HG03565 (cell line): Measurements from ENCODE around the gene HSPB1.
"Not testable (repeated sequence)": the region's sequence is repeated elsewhere in the genome, so short reads cannot be mapped to it uniquely, and the experiment has no call there.

Source experiments
- ATAC-seq: cut with Tn5 transposase; IDR thresholded peaks from one replicate; pipeline ENCODE4 v1.9.1; 2021; ENCODE audit warnings: mild to moderate bottlenecking, moderate library complexity; ENCODE audit not compliant: unreplicated experiment

HSPB1 gene

DNA sequence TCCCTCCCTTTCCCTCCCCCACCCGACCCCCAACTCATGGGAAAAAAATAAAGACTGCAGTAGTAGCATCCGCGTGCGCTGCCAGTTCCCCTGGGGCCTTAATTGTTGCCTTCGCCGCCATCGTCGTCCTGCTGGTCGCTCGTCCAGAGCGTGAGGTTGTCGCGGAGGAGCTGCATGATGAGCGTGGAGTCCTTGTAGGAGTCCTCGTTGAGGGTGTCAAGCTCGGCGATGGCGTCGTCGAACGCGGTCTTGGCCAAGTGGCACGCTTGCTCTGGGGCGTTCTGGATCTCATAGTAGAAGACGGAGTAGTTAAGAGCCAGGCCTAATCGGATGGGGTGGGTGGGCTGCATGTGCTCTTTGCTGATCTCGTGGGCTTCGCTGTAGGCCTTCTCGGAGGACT, 27.0 kb downstream of the HSPB1 start:
- ATAC-seq: no peak

DNA sequence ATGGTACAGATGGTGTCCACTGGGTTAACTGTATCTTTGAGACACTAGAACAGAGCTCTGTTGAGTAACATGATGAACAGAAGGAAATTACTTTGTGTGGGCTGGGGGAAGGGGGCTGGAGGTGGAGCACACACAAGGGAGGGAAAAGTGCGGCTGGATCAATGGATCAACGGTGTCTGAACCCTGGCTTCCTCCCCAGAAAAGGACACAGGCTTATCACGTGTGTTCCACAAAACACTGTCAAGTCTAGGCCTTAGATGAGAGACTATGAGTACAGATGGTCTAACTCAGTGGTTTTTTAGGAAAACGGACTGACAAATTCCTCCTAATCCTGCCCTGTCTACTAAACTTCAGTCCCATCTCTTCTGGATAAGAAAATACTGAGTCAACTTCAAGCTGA, 27.8 kb downstream of the HSPB1 start:
- no peak for ATAC-seq

DNA sequence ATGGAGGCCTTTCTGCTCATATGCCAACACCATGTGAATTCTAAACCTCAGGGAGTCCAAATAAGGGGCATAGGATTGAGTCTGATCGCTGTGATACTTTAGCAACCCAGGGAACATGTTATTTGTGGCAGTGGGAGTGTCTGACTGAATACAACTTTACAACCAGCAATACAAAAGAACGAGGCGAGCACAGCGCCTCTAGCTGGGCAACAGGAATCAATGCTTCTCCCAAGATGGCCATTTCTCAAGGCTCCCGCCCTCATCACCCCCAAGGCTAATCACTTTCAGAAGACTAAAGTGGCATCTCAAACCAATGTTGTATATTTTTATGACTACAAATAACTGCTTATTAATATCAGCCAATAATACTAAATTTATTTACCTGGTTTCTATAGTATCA, 28.2 kb downstream of the HSPB1 start:
- no peak for ATAC-seq

DNA sequence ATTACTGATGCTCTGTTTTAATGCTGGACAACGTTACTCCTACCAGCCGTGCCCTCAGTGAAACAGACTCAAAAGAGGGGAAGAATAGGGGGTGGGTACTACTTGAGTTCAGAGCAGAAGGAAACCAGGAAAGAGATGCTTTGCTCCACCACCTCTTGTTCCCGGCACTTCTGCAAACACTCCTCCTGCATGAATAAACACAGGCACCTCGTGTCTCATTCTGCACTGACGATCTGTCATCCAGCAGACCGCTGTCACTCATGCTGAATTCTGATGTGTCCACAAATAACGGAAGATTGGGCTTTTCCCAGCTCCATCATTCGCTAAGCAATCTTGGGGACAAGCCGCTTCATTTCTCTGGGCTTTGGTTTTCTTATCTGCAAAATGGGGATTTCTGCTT, 29.6 kb downstream of the HSPB1 start:
- no peak for ATAC-seq

DNA sequence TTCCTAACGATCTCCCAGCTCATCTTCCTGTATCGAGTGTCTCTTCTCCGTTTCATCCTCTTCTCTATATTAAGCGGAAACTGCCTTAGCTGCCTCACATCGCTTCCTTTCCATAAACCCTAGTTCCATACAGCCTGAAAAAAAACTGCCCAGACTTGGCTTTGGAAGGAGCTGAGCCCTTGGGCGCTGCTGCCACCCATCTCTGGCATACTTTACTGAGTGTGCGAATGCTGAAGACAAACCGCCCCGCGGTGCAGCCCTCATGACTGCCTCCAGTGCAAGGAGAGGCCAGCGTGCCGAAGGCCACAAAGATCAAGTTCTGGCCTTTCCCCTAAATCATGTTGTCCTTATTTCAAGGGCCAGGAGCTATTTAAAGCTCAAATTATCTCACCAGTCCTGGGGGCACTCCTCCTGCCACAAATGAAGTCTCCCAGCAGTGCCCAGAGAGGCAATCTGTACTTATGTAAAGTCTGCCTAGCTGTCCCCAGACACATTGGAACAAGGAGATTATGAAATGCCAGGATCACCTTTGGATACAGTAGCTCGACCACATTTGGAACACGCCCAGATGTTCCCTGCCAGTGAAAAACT, 31.1 kb downstream of the HSPB1 start:
- ATAC-seq: no peak

DNA sequence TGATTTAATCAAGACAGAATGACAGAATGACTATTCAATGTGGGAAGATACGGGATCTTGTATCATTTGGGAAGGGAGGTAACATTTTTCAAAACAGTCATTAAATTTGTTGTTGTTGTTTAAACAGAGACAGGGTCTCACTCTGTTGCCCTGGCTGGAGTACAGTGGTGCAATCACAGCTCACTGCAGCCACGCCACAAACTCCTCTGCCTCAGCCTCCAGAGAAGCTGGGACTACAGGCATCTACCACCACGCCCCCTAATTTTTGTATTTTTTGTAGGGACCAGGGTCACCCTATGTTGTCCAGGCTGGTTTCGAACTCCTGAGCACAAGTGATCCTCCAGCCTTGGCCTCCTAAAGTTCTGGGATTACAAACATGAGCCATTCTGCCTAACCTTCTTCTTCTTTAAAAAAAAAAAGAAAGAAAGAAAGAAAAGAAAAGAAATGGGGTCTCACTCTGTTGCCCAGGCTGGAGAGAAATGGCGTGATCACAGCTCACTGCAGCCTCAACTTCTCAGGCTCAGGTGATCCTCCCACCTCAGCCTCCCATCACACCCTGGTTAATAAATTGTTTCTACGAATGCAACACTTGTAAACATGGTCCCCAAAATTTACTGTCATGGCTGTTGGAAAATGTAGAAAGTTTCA, 32.0 kb downstream of the HSPB1 start:
- no peak for ATAC-seq

DNA sequence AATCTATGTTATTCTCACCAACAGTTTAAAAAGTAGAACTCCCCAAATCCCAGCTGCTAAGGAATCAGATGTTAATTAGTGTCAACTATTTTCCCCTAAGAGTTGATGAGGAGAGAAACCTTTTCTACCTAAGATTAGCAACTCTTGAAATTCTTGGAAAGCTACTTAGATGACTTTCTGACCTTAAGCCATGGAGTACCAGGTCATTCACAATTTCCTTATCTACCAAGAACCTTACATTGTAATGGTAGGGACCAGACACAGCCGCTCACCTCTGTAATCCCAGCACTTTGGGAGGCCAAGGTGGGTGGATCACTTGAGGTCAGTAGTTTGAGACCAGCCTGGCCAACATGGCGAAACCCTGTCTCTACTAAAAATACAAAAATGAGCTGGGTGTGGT, 32.9 kb downstream of the HSPB1 start:
- ATAC-seq: not testable (repeated sequence)

DNA sequence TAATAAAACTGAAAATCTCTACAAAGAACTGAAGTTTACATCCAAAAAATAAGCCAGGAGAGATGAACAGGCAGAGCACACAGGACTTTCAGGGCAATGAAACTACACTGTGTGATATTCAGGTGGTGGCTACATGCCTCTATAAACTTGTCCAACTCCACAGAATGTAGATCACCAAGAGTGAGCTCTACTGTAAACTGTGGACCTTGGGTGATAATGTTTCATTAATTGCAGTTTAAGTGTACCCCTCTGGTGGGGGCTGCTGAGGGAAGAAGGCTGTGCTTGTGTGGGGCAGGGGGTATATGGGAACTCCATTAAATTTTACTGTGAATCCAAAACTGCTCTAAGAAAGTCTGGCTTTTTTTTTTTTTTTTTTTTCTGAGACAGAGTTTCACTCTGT, 33.6 kb downstream of the HSPB1 start:
- ATAC-seq: no peak

DNA sequence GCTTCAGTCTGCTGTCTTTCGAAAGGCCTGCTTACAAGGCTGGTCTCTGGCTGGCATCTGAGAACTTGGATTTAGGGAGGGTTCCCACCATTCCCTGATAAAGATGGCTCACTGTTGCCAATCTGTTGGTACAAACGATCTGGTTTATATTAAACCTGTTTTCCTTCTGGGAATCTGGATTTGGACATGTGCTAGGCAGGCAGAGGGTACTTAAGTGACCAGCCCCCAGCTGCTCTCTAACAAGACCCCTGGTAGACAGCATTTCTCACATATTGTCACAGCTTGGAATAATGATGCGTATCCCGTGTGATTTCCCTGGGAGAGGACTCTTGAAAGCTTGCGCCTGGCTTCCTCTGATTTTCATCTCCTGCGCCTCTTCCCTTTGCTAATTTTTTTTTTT, 34.7 kb downstream of the HSPB1 start:
- no peak for ATAC-seq

DNA sequence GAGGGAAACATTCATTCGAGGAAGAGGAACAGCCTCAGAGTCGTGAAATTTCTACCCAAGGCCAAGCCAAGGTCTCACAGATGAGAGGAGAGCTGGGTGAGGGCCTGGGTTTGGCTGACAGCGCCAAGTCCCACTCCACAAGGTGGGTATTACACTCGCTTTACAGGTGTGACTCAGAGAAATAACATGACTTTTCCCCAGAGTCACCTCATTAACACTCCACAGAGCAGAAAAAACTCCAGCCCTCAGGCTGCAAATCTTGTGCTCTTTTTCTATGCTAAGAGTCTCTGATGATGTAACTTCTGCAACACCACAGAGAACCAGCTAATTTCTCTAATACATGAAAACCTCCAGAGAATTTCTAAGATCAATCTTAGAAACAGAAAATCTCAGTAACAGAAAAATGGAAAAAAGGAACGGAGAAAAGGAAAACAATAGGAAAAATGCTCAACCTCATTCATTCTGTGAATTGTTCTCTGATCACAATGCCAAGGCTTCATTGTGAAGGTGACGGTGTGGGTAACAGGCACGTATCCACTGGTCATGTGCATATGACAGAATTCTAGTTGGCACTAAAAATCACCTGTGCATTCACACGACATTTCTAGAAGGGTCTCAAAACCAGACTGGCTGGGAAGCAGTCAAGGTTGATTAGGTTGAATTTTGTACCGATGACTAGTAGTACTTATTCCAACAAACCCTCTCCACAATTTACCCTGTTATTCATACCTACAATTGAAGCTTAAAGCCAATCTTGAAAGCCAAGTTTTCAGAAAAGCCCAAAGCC, 36.0 kb downstream of the HSPB1 start:
- ATAC-seq: no peak

DNA sequence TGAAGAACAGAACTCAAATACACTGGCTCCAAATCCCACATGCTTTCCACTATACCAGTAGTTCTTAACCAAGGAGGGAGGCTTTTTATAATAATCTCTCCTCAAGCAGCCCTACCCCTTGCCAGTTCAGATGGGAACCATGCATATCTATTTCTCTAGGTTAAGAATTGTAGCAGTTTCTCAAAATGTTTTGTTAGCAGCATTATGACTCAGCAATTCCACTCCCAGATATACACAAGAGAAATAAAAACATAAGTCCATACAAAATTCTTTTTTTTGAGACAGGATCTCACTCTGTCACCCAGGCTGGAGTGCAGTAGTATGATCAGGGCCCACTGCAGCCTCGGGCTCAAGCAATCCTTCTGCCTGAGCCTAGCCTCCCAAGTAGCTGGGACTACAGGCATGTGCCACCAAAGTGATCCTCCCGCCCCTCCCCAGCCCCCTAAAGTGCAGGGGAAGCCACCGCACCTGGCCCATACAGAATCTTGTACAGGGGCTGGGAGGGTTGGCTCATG, 38.2 kb downstream of the HSPB1 start:
- ATAC-seq: no peak

DNA sequence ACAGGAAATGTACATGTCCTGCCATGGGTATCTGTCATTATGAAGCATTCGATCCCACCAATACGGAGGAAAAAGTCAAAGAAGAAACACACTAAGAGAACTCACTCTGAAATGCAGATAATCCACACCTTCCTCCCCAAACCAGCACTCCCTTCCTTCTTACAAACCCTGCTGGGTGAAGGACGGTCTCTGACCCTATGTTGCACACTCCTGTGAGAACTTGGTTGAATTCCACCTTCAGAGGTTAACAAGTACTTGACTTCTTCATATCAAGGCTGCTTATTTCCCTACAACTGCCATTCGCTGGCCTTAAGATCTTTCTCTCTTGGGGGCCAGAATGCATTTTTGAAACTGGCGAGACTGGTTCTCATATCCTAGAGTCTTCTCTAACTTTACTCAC, 39.7 kb downstream of the HSPB1 start:
- no peak for ATAC-seq

DNA sequence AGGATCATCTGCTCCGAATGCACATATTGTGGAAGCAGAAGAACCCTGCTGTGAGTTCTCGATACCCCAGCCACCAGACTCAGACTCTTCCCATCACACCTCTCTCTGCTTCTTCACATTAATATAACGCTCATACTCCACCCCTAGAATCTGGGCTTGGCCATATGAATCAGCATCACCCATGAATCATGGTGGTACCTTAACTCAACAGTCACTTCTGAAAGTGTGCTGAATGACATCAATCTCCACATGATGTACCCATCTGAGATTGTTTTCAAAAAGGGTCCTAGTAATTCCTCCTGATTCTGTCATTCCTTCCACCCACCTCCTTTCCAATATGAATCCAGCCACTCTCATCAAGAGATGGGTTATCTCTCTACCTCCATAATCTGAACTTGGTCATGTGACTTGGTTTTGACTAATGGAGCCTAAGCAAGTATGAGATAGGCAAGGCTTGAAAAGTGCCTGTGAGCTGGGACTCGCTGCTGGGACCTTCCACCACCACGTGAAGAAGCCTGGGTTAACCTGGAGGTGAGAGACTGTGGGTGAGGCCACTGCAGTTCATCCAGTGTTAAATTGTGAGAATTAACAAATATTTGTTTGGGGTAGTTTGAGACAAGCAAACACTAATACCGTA, 40.9 kb downstream of the HSPB1 start:
- ATAC-seq: no peak

DNA sequence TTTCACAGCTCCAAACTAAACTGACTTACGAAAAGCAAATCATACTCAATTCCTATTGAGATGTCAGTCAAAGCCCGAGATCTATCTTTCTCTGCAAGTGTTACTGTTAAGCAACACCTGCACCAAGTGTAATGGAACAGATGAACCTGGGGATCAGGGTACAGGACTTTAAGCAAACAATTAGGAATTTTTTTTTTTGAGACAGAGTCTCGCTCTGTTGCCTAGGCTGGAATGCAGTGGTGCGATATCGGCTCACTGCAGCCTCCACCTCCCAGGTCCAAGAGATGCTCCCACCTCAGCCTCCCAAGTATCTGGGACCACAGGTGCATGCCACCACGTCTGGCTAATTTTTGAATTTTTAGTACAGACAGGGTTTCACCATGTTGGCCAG, 41.5 kb downstream of the HSPB1 start:
- no peak for ATAC-seq

DNA sequence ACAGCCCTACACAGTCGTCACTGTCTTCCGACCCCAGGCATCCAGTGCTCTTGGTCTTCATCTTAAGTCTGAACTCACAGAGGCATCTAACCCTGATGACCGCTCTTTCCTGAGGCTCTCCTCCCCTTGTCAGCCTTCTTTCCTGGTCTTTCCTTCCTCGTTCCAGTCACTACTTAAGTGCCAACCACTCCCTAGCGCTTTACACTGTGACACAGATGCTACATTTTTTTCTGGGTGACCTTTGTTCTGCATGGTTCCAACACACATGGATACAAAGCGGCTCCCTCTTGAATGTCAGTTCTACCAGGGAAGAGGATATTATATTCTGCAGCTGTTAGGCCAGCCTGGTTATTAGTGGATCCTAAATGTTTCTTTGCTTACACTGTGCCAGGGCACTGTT, 43.6 kb downstream of the HSPB1 start:
- ATAC-seq: no peak

DNA sequence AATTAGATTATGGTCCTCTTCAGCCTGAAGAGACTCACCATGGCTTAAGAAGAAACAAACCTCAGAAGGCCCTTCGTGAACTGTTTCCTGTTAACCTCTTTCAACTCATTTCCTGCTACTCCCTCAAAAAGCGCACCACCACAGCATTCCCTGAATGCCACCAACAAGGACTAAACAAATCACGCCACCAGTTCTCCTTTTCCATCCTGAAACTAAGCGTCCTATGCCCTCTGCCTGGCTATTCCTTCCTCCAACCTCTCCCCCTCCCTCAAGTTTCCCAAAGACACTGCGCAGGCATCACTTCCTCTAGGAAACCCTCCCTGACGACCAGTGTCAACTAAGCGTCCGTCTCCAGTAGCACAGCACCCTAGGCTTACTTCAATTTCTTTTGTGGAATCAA, 44.3 kb downstream of the HSPB1 start:
- ATAC-seq: no peak

DNA sequence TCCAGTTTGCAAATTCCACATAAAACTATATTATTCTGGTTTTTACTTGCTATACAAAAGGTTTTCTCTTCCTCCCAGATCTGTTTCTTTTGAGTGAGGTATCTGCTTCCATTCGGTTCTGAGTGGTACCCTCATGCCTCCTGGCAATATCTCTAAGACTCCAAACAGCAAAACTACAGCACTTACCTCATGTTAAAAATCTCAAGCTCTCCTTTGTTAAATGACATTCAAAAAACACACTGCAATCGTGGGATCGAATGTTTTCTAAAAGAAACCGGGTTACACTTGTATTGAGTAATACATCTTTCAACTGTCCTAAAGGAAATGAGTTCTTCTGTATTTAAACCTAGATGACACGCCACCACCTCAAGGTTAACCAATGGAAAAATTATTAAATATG, 45.2 kb downstream of the HSPB1 start:
- no peak for ATAC-seq

DNA sequence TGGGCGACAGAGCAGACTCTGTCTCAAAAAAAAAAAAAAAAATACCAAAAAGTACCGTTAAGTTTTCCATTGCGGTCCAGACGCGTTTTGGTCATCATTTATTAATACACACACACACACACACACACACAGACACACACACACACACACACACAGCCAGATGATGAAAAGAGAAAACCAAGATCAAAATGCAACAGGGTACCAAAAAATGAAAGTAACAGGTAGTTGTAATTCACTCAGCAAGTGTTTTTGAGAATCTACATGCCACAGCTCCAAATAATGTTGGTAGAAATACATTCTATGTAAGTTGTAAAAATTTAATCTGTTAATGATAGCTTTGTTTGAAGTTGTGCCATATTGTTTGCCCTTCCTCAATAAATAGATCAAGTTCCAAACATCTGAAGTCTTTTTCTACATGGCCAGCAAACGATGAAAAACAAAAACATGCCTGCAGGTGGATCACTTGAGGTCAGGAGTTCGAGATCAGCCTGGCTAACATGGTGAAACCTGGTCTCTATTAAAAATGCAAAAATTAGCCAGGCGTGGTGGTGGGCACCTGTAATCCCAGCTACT, 46.9 kb downstream of the HSPB1 start:
- ATAC-seq: no peak

DNA sequence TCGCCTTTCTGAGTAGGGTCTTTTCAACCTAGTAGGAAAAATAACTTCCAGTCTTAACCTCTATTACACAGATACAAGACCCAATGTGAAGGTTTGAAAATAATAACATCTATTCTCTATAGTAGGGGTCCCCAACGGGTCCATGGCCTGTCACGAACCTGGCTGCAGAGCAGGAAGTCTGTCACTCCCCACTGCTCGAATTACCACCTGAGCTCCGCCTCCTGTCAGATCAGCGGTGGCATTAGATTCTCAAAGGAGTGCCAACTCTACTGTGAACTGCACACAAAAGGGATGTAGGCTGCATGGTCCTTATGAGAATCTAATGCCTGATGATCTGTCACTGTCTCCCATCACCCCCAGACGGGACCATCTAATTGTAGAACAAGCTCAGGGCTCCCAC, 48.9 kb downstream of the HSPB1 start:
- no peak for ATAC-seq

DNA sequence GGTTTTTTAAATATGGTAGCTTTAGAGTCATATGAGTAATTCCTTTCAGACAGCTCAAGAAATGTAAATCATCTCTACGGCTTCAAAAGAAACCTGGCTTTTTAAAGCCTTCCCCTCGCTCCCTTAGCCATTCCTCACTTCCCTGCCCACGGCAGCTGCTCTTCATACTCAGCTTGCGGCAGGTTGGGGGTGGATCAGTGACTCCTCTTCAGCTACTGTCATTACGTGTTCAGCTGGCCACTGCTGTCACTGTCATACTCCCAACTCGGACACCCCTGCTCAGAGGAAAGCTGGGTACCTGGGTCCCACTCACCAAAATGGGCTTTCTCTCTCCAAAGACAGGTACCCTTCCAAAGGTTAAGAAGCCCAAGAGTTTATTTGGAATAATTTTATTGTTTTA, 49.7 kb downstream of the HSPB1 start:
- no peak for ATAC-seq

DNA sequence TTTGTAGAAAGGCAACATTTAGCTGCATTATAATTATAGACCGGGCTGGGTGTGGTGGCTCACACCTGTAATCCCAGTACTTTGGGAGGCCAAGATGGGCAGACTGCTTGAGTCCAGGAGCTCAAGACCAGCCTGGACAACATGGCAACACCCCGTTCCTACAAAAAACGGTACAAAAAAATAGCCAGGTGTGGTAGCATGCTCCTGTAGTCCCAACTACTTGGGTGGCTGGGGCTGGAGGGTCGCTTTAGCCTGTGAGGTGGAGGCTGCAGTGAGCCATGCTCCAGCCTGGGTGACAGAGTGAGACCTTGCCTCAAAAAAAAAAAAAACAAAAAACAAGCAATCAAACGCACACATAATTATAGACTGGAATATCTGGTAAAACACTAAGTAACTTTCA, 51.3 kb downstream of the HSPB1 start:
- ATAC-seq: no peak
